HG03342 (cell line): Measurements from ENCODE around the gene INTS6L.
"Not testable (repeated sequence)": the region's sequence is repeated elsewhere in the genome, so short reads cannot be mapped to it uniquely, and the experiment has no call there.

ENCODE experiments used
- ATAC-seq: cut with Tn5 transposase; IDR thresholded peaks from one replicate; pipeline ENCODE4 v1.9.1; 2021; ENCODE audit warnings: mild to moderate bottlenecking, moderate library complexity; ENCODE audit not compliant: unreplicated experiment

INTS6L gene

DNA sequence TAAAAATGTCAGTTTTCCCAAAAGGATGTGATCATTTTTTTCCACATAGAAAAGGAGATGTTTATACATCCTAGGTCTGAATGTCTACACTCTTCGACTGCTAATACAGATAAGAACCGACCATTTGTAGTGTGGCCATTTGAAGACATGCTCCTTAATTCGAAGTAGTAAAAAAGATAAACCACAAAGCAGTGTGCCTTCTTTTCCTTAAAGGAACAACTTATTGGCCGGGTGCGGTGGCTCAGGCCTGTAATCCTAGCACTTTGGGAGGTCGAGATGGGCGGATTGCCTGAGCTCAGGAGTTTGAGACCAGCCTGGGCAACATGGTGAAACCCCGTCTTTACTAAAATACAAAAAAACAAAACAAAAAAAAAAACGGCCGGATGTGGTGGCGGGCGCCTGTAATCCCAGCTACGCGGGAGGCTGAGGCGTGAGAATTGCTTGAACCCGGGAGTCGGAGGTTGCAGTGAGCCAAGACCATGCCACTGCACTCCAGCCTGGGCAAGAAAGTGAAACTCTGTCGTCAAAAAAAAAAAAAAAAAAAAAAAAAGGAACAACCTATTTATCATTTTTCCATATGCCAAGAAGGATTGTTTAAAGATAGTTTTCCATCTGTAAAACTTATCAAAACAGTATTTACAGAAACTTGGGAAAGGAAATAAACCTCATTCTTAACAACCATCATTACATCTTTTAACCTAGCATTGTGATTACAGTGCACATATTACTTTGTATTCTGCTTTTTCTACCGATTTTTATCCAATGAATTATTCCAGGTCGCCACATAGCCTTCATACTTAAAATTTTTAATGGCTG is 2.6 kb downstream of the INTS6L start:
- ATAC-seq: no peak

DNA sequence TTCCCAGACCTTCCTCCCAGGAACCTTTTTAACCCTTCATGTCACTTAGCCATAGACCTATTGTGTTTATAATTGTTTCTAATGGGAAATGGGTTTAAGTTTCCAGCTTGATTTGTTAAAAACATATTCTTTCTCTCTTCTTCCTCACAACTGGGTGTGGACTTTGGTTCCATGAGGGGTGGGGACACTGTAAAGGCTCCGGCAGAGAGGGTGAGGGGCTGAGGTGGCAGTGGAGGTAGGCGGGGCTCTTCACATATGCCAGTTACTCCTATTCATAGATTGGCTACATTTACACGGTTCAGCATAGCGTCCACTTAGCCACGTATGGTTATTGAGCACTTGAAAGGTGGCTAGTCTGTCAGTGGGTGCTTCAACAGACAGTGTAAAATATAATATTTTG is 7.8 kb downstream of the INTS6L start:
- no peak for ATAC-seq

DNA sequence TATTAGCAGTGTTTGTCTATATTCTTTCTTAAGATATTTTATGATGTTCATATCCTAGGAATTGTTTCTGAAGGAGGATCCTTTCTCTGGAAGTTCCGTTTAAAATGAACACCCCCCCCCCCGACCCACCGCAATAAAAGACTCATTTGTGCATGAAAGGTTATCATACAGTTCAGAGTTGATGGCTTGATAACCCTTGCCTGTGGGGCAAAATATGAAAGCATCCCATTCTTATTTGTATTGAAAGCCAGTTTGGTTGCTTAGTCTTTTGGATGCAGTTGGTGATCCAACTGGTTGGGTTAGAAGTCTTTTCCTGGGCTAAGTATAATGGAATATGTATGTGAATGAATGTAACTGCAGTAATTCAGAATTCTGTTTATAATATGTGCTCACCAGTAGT is 8.3 kb downstream of the INTS6L start:
- no peak for ATAC-seq

DNA sequence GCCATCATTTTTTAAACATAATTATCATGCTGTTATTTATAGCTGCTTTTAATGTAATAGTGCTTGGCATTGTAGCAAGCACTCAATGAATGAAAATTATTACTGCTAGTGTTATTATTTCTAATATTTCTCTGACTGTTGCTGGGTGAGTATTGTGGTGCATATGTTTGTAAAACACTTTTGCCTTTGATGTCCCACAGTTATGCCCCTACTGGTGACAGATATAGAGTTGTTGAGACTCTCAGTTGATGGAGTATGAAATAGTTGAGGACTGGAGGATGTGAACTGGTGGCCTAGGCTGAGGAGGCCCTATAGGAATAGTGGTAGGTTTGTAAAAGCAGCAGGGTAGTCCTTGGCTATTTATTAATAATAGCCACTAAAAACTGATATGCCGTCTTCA is 9.6 kb downstream of the INTS6L start:
- no peak for ATAC-seq

DNA sequence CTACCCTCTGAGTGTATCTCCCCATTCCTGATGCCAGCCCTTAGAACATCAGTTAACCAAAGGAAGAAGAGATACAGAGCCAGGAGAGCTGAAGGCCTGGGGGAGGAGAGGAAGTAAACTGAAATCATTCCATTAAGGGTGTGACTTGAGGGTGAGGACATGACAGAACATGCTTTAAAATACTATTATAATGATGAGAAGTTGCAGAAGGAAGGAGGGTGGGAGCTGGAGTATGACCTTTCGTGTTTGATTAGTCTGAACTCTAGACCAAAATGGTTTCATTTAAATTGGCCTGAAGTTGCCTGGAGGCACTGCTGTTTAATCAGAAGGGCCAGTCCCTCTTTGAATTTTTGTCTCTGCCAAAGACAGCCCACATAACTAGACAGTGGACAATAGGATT is 11.4 kb downstream of the INTS6L start:
- no peak for ATAC-seq

DNA sequence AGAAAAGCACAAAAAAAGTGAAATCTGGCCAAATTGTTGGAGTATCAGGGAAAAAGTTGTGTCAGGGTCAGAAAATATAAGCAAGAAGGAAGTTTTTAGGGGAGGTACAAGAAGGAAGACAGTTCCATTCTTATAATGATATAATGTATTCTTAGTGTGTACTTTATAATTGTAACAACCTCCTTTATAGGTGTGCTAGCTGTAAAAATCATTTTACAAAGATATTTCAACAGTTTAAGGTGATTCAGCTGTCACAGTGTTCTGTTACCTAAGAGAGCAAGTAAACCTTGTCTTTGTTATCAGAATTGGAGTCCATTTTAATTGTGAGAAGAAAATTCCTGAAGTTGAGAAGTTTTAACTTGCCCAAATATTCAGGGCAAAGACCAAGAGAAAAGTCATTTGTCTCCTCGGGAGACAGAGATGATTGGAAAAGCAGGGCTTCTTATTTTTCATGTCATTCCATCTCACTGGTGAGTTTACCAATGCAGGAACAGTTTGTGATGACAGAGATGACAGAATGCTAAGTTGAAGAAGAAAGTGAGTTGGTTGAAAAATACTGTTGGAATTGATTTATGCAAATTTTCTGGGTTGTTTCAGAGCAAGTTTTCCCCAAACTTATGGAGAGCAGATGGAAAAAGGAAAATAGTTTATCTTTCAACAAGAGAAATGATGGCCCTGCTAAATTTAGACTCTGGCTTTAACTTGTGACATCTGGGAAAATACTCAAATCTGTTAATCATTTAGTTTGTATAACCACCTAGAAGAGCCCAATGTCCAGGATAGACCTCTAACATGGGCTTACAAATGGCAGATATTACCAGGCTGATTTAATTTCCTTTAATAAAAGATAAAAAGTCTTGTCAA is 14.8 kb downstream of the INTS6L start:
- ATAC-seq: no peak

DNA sequence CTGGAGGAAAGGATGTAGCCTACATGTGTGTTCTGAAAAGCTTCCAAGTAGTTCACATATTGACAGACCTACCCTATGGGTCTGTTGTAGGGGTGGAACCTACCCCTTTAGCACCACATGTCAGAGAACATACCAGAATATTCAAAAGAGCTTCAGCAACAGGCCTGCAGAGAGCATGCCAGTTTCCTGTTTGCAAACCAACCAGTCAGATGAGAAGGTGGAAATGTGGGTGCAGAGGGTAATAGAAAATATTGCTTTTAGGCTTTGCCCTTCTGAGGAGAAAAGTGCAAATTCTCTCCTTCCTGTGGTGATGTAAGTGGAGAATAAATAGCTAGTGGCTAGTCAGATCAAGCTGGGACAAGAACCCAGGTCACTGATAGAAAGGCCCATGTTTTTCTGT is 16.4 kb downstream of the INTS6L start:
- no peak for ATAC-seq

DNA sequence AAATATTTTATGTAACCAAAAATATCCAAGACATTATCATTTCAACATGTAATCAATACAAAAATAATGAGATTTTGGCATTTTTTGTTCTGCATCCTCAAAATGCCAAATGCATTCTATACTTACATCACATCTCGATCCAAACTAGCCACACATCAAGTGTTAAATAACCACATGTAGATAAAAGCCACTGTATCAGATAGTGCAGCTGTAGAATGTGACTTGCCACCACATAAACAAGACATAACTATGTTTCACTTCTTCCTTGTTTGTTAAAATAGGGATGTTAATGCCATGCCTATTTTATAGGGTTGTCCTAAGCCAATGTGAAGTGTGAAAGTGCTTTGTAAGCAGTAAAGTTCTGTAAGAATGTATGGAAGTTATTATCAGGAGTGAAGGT is 20.9 kb downstream of the INTS6L start:
- no peak for ATAC-seq

DNA sequence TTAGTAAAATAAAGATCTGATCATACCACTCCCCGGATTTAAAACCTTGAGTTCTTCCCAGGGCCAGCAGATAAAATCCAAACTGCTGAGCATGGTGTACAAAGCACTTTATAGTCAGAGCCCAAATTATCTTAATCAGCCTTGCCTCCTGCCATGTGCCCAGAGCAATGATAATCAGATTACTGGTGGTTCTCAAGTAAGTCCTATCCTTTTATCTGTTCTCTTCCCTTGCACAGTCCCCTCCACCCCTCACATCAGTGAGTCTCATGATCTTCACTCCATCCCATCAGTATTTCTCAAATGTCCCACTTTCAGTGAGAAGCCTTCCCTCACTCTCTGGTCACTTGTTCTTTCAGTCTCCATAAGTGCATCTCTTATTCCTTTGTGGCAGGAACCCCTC is 22.7 kb downstream of the INTS6L start:
- ATAC-seq: no peak

DNA sequence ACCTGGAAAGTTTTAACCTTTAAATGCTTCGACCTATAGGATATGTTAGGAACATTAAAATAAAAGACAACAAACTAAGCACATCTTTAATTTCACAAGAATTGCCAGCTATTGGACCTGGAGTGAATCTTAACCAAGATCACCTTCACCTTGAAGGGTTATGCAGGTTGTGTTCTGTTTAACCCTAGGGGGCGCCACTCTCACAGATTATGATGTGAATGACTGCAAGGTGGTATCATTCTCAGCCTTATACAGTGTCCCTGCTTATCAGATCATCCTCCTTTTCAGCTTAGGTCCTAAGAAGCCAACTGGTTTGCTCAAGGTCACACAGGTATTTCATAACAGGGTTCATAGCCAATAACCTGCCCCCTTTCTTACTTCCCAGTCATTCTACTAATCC is 23.5 kb downstream of the INTS6L start:
- no peak for ATAC-seq

DNA sequence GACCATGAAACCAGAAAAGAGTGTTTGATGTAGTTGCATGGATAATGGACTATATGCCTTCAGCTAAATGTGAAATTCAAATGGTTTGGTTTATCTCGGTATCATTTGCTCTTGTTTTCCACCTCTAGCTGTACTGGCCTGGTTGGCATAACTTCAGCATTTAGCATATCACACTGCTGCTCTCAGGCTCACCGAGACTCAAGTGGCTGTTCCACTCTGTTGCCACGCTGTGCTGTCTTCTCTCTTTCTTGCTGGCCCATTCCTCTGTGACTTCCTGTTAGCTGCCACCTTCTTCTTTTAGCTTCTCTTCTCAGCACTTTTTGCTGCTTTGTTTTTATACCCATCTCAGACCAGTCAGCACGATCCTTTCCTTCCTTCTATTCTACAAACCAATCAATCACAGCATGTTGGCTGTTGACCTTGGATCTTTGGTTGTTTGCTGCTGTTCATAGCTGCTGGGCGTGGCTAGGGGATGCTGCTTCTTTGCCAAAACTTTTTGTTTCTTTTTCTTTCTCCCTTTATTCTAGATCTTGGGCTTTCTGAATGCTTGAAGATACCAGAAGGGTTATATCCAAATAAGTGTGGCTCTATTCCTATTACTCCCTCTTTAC is 24.0 kb downstream of the INTS6L start:
- ATAC-seq: no peak

DNA sequence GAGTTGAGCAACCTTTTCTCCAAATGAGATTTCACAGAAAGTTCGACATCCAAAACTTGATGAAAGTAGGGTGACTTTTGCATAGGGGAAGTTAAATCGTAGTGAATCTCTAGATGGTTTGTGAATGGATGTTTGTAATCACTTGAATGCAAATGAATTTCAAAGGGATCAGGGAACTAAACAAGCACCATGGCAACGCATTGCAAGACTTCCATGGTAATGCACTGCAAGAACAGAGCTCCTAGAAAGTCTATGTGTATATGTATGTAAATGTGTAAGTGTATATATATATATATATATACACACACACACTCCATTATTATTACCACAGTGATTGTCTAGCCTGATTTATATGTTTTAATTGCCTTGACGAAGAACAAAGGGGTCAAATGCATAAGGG is 27.3 kb downstream of the INTS6L start:
- no peak for ATAC-seq

DNA sequence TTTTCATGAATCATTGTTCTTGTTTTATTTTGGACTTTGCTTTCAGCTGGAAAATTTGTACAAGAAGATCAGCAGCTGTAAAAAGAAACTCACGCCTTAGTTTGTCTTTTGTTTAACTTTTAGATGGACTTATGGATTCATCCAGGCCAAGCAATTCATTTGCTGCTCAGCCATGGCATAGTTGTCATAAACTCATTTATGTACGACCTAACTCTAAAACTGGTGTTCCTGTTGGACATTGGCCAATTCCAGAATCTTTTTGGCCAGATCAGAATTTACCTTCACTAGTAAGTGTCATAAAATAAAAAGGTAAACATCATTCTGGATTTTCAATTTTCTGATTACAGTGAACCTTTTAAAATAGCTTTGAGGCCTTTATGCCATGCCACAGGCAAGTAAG is 29.1 kb downstream of the INTS6L start:
- no peak for ATAC-seq

DNA sequence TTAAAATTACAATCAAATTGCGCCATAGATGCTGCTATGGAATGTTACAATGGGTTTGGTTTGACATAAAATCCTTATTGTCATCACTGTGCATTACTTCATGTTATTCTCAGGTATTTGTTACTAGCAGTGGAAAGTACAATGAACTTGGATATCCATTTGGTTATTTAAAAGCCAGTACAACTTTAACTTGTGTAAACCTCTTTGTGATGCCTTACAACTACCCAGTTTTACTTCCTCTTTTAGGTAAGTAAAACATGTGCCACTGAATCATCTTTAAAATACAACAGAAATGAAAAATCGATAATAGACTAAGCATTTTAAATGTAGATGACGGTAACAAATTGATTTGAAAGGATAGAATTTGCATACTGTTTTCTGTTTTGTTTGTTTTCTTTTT is 35.6 kb downstream of the INTS6L start:
- ATAC-seq: no peak

DNA sequence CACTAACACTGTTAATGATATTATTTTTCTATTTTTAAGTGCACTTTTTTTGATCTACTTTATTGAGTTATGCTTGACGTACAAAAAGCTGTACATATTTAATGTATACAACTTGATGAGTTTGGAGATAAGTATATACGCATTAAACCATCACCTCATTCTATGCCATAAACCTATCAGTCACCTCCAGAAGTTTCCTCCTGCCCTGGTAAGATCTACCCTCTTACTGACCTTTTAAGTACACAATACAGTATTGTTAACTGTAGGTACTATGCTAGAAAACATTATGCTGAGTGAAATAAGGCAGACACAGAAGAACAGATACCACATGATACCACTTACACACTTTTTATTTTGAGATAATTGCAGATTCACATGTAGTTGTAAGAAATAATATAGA is 36.9 kb downstream of the INTS6L start:
- no peak for ATAC-seq

DNA sequence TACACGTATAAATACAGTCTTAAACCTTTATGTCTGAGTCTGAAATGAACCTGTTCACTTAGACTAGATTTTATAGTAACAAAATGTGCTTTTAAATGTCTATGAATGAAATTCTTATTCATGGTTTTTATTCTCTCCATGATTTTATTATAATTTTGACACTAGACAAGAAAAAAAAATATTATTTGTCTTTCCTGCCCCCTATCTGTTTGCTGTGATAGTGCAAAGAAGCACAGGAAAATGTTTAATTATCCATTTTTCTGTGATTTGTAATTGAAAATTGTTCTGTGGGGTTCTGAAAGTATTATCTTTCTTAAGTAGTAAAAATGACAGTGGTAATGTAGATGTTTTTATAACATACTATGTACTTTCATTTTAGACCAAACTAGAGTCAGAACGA is 52.0 kb downstream of the INTS6L start:
- no peak for ATAC-seq

DNA sequence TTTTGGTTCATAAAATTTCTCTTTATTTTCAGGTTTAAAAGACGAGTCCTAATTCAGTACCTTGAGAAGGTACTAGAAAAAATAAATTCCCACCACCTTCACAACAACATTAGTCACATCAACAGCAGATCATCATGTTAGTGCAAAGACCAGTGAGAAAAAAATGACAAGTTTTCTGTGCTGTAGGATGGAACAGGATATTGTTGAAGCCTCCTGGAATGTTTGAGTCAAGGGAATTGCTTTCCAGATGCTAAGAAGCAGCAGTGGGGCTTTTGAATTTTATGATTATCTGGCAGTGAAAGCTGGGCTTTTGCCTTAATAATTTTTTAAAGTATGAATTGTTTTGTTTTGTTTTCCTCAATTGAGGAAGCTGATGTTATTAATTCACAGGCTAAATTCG is 61.0 kb downstream of the INTS6L start:
- ATAC-seq: no peak

DNA sequence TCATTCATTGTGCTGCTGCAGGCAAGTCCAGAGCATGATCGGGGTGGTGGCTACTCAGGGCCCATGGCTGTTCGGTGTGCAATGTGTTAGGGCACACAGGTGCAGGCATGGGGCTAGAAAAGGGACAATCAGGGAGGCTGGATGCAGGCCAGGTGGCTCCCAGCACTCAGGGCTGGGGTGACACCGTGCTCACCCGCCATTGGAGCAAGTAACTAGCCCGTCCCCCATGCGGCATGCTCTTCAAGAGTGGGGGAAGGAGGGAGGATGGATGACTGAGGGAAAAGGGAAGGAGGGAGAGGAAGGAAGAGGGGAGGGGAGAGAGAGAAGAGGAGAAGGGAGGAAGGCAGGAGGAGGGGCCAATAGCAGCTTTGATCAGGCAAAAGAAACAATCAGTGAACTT is 64.7 kb downstream of the INTS6L start:
- no peak for ATAC-seq

DNA sequence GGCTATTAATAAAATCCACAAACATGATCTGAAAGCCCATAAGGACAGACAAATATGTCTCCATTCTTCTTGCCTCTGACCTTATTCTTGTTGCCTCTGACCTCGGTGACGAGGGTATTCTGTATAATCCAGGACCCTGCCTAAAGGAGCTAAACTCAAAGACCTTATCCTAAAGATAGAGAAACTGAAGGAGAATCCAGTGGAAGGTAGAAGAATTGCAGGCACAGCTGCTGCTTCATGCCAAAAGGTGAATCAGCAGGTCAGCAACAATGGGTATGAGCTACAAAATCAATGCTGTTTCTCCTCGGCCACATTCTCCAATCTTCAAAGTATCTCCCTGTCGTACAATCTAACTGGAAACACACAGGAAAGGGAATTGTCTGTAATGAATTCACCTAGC is 71.4 kb downstream of the INTS6L start:
- ATAC-seq: no peak

DNA sequence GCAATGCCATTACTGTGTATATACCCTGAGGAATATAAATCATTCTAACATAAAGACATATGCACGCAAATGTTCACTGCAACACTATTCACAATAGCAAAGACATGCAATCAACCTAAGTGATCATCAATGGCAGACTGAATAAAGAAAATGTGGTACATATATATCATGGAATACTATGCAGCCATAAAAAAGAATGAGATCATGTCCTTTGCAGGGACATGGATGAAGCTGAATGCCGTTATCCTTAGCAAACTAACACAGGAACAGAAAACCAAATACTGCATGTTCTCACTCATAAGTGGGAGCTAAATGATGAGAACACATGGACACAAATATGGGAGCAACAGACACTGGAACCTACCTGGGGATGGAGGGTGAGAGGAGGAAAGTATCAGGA is 73.6 kb downstream of the INTS6L start:
- not testable (repeated sequence) for ATAC-seq

DNA sequence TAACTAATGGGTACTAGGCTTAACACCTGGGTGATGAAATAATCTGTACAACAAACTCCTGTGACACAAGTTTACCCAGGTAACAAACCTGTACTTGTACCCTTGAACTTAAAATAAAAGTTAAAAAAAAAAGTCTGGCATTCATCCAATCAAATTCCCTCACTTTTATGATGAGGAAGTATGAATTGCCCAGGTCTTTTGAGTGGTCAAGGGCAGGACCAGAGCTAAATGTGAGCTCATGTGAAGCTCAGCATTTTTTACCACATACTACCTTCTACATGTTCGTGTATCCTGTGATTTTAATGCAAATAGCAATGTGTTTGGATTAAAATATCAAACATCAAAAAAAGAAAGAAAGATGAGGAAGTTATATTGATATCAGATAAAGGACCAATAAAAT is 74.0 kb downstream of the INTS6L start:
- not testable (repeated sequence) for ATAC-seq

DNA sequence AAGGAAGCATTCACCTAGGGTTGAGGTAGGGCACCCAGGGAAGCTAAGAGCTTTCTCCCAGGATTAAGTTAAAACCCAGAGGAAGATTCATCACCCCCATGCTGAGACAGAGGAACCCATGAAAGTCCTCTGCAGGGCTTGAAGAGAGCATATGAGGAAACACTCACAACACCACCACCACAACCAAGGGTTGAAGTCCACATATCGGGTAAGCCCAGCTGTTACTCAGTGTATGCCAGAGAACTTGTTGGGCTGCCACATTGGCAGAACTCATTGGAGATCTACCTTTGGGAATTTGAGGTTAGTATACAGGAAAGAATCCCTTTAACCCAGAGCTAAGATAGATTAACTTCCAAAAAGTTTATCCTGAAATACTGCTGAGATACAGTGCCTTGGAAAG is 75.1 kb downstream of the INTS6L start:
- no peak for ATAC-seq
